Measurements from ENCODE around the gene ADSS2.
"Not testable (repeated sequence)": the region's sequence is repeated elsewhere in the genome, so short reads cannot be mapped to it uniquely, and the experiment has no call there.

Gene ADSS2

GRCh38 chr1:244365809-244366208 lies 85.9 kb downstream of the ADSS2 start:
- no peak for DNase-seq (ENCODE audit: low read depth in 2 of 2)

GRCh38 chr1:244365262-244365661 lies 86.4 kb downstream of the ADSS2 start:
- not testable (repeated sequence) for DNase-seq (ENCODE audit: low read depth in 2 of 2)

GRCh38 chr1:244362476-244362875 lies 89.2 kb downstream of the ADSS2 start:
- DNase-seq (ENCODE audit: low read depth in 2 of 2), result no peak

- peak in 1 of 2 experiments; percentile 29 for DNase-seq (ENCODE audit: low read depth in 2 of 2)
Observed at GRCh38 chr1:244361764-244362473, 89.8 kb downstream of the ADSS2 start.
